HG02943 (cell line): ENCODE measurements around the gene BTBD17.
"Not testable (repeated sequence)": the region's sequence is repeated elsewhere in the genome, so short reads cannot be mapped to it uniquely, and the experiment has no call there.

Experiments
- ATAC-seq: cut with Tn5 transposase; IDR thresholded peaks from one replicate; pipeline ENCODE4 v1.9.1; 2021; ENCODE audit warnings: mild to moderate bottlenecking, low read depth, moderate library complexity; ENCODE audit not compliant: unreplicated experiment

The BTBD17 gene, protein sequence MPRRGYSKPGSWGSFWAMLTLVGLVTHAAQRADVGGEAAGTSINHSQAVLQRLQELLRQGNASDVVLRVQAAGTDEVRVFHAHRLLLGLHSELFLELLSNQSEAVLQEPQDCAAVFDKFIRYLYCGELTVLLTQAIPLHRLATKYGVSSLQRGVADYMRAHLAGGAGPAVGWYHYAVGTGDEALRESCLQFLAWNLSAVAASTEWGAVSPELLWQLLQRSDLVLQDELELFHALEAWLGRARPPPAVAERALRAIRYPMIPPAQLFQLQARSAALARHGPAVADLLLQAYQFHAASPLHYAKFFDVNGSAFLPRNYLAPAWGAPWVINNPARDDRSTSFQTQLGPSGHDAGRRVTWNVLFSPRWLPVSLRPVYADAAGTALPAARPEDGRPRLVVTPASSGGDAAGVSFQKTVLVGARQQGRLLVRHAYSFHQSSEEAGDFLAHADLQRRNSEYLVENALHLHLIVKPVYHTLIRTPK

DNA sequence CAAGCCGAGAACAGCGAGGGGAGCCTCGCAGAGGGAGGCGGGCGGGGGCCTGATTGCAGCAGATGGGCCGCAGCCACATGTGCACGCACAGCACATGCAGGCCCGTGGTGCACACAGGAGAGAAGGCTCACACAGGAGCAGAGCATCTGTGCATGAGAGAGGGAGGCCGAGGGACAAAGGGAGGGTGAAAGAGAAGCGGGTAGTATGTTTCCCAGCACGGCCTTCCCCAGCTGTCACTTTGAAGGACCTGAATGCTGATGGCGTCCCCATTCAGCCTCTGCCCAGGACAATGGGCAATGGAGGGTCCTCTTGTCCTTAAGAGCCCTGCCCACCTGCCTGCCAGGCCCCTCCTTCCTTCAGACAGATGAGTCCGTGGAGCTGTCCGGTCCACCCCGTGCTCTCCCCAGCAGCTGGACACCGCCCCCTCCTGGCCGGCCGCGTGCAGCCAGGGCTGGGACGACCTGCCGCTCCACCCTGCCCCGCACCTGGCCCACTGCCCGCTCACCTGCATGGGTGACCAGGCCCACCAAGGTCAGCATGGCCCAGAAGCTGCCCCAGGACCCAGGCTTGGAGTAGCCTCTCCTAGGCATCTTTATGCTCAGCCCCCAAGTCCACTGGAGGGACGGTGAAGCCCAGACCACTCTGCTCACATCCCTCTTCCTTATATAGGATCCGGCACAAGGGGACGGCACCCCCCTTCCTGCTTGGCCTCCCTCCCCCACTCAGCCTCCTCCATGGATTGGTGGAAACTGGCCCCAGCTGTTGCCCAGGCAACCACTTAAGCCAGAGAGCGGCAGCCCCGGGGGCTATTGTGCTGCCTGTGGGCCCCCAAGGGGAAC, at the start of gene BTBD17:
Gene BTBD17 (minus strand): TSS at position 639 of the 839 bp plus-strand sequence. CDS start 49 bp downstream, at position 590.
- no peak for ATAC-seq

DNA sequence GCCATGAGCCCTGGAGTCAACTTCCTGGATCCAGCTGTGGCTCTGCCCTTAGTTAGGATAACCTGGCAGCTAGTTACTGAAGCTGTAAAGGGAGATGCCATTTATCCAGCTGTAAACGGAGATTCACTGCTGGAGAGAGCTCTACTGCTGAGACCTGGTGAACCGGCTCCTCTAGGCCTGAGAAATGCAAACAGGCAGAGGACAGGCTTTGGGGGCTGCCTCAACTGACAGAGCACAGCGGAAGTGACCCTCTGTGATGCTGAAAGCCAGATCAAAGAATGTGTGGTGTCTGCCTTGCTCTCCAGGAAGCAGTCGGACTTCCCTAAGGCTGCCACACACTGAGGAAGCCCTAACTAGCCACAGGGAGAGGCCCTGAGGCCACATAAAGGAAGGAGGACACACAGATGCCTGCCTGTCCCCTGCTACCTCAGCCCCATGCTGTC, 48.4 kb upstream of the BTBD17 start:
- ATAC-seq: no peak

DNA sequence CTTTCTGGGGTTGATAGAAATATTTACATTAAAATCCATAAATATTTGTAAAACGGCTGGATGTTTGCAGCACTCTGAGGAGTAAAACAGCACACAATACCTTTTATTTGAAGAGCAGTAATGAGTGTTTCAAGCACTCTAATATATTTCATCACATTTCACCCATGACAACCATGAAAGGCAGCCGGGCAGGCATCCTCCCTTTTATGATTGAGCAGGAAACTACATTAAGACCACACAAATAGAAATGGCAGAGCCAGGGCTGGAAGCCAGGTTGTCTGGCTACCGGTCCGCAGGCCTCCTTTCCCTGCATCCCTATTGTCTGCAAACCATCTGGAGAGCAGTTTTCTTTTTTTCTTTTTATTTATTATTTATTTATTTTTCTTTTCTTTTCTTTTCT, 47.1 kb upstream of the BTBD17 start:
- ATAC-seq: no peak

DNA sequence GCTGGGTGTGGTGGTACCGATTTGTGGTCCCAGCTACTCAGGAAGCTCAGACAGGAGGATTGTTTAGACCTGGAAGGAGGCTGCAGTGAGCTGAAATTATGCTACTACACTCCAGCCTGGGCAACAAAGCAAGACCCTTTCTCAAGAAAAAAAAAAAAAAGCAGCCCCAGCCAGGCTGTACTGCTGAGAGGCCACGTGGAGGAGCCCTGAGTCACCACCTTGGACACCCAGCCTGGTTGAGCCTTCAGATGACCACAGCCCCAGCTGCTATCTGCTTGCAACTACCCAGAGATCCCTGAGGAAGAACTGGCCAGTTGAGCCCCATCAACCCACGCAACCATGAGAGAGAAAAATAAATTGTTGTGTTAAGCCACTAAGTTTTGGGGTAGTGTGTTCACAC, 46.6 kb upstream of the BTBD17 start:
- no peak for ATAC-seq

DNA sequence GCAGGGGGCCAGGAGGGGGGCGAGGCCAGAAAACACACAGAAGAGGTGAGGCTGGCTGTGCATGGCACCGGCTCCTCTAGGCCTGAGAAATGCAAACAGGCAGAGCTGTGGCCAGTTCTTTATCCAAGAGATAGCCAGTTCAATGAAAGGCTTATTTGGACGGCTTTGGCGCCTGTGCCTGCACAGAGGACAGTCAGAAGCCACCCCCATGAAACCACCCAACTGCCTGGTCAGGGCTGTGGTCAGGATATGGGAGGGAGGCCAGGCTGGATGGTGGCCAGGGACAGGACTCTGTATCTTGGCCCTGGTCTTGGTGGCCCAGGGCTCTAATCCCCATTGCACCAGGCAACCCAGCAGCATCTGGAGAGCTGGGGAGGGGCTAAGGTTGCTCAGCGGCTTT, 45.7 kb upstream of the BTBD17 start:
- ATAC-seq: no peak

DNA sequence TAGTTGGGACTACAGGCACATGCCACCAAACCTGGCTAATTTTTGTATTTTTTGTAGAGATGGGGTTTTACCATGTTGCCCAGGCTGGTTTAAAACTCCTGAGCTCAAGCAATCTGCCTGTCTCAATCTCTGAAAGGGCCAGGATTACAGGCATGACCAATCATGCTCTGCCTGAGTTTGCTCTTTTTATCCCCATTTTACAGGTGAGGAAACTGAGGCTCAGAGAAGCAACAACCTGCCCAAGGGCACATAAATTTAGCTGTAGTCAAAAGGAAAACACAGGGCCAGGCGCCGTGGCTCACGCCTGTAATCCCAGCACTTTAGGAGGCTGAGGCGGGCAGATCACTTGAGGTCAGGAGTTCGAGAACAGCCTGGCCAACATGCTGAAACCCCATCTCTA, 43.6 kb upstream of the BTBD17 start:
- ATAC-seq: not testable (repeated sequence)

DNA sequence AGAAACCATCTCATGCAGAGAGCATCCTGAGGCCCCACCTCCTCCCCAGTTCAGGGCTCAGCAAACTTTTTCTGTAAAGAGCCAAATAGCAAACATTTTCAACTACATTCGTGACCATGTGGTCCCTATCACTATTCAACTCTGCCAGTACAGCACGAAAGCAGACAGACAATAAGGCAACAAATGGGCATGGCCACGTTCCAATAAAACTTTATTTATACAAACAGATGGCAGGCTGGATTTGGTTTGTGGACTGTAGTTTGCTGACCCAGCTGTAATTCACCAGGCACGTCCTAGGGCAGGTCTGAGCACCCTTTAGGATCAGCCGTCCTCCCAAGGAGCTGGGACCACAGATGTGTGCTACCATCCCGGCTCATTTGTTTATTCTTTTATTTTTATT, 43.1 kb upstream of the BTBD17 start:
- ATAC-seq: no peak

DNA sequence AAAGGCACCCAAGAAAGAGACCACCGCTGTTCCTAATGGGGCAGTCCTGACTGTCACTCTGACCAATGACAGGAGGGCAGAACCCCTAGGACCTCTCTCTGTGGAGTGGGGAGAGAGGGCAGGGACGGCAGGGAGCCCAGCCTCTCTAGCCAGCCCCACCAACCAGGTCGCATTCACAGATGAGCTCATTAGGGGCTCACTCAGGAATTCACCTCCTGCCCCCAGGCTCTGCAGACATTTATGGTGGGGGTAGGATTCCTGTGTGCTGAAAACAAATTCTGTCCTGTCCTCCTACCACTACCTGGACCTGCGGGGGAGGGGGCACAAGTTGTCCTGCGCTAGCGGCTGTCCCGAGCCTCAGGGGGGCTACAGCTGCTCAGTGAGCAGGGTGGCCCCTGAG, 42.5 kb upstream of the BTBD17 start:
- ATAC-seq: no peak

DNA sequence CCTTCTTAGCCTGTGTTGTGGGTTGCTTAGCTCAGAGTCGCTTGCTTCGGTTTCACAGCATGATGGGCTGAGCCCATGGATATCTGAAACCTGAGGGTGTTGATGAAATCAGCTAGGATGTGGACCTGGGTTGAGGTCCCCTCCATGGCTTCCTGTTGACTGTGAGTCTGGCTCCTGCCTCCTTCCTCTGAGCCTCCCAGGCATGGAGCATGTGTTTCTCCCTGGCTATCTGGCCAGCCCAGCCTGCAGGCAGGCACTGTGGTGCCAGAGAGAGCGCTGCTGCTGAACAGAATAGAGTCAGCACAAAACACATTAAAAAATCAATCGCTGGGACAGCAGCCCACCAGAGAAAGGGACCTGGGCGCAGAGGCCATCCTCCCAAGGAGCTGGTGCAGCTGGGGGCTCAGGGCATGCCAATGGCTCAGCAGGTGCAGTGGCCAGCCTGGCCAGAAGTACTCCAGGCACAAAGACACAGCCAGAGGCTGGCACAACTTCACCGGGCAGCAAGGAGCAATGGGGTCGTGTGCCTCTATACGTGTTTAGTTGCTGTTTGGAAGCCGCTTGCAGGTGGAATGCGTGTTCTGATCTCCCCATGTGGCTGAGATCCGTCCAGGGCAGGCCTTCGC, 42.0 kb upstream of the BTBD17 start:
- no peak for ATAC-seq

DNA sequence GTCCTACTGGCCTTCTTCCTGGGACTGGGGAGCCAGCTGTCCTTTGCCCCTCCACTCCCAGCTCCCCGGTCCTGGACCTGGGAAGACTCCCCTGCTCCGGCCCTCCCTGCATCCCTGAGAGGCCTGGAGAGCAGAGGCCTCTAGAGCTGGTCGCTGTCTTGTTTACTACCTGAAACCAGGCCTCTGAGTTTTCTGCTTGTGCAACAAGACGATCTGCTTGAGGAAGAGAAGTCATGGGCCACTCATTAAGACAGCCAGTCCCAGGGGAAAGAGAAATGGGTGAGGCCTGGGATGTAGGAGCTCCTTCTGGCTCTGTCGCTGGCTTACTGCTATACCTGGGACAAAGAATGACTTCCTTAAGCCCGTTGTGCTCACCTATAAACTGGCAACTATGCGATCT, 40.4 kb upstream of the BTBD17 start:
- ATAC-seq: no peak

DNA sequence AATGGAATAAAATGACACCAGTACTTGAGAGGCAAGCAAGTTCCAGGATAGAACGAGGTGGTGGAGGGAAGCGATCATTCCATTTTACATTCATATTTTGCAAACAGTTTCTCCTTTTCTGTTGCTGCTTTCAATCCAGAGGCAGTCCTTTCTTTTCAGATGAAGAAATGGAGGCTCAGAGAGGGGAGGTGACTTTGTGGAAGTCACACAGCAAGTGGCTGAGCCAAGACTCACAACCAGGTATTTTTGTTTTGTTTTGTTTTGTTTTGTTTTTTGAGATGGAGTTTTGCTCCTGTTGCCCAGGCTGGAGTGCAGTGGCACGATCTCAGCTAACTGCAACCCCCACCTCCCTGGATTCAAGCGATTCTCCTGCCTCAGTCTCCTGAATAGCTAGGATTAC, 34.9 kb upstream of the BTBD17 start:
- no peak for ATAC-seq

DNA sequence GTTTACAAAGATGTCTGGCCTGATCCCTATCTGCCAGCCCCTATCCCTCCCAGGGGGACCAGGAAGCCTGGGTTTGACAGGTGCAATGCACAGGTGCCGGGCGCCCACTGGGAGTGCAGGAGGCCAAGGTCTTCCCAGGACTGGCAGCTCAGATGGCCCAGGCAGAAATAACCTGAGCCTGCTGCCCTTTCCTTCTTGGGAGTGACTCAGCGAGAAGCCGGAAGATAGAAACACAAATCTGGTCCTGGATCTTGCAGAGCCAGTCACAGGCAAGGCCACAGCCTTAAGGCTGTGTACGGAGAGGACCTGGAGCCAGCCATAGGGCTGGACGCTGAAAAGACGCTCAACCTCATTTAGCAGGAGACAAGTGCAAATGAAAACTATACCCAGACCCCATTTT, 33.3 kb upstream of the BTBD17 start:
- no peak for ATAC-seq

DNA sequence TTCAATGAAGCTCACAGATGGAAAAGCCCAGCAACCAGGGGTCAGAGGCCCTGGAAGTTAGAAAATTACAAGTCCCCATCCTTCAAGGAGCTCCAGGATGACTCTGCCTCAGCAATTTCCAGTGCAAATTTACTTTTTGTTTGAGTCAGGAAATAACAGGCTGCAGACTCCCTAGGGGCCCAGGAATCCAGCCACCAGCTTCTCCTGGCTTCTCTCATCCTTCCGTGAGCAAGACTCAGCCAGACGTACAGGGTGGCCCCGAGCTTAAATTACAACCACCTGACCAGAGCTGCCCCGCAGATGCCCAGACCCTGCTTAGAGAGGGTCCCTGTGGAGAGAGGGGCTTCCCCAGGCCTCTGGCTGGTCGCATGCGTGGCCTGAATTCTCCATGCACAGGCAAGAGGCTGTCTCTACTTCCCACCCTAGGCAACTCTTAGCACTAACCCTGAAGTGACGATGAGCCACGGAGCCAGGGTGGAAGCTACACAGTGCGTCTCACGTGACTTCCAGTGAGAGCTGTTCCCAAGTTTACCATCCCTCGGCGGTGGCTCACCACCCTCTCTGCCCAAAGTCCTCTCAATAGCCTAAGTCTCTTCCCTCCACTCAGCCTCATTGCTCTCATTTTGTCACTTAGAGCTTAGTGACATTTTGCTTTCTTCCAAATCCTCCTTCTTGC, 32.7 kb upstream of the BTBD17 start:
- ATAC-seq: no peak

DNA sequence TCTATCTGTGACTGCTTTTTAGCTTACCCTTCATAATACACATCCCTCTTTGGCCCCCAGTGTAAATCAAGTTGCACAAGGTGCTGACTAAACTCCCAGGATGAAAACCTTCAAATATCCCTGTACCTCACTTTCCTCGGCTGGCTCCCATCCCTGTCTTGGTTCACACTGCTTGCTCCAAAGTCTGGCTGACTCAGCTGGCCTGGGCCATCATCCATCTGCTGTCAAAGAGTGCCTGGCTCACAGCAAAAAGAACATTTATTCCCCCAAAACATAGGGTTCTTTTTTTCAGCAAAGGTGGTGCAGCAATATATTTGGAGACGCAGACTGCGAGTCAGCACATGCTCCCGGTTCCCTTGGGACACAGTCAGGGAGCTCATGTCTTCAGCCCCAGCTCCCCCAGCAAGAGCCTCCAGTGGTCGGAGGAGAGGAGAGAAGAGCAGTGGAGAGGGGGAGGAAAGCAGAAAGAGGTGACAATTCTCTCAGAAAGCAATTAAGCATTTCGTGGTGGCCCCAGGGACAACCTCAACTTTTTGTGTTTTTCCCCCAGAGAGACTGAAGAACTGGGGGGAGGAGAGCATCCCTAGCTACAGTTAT, 31.8 kb upstream of the BTBD17 start:
- ATAC-seq: no peak

DNA sequence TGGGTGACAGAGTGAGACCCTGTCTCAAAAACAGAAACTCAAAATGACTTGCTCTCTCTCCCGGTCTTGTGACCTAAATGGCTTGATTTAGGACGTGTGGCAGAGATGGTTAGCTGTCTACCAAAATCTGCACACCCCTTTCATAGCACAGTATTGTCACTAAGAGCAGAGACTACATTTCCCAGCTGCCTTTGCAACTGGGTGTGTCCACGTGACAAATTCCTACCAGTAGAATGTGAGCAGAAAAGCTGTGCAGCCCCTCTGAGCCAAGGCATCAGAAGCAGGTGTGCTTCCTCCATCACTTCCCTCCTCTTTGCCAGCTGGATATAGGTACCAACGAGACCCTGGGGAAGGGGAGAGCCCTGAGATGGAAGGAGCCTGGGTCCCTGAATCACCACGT, 31.2 kb upstream of the BTBD17 start:
- ATAC-seq: no peak

DNA sequence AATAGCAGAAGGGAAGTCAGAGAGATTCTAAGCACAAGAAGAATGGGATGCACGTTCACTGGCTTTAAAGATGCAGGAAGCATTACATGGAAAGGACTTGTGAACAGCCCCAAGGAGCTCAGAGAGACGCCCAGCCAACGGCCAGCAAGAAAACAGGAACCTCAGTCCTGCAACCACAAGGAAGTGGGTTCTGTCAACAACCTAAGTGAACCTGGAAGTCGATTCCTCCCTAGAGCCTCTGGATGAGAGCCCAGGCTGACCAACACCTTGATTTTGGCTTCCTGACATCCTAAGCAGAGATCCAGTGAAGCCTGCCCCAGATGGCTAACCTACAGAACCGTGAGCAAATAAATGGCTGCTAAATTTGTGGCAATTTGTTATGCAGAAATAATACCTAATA, 30.1 kb upstream of the BTBD17 start:
- no peak for ATAC-seq

DNA sequence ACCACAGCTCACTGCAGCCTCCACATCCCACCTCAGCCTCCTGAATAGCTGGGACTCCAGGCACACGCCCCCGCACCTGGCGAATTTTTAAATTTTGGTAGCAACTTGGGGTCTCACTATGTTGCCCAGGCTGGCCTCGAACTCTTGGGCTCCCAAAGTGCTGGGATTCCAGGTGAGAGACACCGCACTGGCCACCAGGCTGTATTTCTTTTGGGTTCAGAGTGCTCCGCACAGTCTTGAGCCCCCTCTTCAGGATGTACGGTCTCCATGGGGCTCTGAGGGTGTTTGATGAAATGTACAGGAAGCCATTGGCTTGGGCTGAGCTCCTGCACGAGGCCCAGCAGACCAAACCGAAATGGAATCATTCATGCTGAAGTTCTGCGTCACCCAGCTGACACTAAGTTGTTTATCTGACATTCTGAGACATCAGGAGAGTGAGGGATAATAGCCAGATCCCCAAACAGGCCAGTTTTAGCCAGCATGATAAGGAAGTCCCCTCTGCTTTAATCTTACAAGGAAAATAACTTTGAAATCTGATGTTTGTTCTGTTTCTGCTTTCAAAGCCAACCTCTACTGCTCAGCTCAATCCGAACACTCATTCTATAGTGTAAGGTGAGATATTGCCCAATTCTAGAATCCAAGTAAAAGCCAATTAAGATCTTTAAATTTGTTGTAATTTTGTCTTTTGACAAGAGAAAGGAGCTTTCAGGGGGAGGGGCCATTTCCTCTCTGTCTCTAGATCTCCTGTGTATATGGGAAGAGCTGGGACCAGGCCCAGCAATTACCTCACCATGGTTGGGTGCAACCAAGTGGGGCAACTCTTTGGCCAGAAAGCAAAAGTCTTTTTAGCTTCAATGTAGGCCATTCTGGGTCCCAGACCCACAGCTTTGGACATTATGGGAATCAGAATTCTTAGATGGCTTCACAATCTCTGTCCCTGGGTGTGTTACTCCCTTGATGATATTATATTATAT, 29.3 kb upstream of the BTBD17 start:
- no peak for ATAC-seq

DNA sequence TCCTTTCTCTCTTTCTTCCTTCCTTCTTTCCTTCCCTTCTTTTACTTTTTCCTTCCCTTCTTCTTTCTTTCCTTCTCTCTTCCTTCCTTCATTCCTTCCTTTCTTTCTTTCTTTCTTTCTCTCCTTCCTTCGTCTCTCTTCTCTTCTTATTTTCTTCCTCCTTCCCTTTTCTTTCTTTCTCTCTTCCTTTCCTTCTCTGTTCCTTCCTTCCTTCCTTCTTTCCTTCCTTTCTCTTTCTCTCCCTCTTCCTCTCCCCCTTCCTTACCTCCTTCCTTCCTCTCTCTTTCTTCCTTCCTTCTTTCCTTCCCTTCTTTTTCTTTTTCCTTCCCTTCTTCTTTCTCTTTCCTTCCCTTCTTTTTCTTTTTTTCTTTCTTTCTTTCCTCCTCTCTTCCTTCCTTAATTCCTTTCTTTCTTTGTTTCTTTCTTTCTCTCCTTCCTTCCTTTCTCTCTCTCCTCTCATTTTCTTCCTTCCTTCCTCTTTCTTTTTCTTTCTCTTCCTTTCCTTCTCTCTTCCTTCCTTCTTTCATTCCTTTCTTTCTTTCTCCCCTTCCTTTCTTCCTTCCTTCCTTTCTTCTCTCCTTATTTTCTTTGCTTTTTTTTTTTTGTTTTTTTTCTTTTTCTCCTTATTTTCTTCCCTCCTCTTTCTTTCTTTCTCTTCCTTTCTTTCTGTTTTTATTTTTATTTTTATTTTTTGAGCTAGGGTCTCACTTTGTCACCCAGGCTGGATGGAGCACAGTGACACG, 28.4 kb upstream of the BTBD17 start:
- ATAC-seq: no peak
